GM12873 (cell line): ENCODE results near the gene ME2.

Source experiments
- CTCF ChIP-seq: IDR thresholded peaks from 2 replicates; pipeline ENCODE4 v1.5.1; 2012; ENCODE audit warnings: low read depth, mild to moderate bottlenecking, moderate library complexity, low read length, control low read depth; ENCODE audit not compliant: insufficient read depth; ENCODE audit errors: missing control alignments

The ME2 gene

DNA sequence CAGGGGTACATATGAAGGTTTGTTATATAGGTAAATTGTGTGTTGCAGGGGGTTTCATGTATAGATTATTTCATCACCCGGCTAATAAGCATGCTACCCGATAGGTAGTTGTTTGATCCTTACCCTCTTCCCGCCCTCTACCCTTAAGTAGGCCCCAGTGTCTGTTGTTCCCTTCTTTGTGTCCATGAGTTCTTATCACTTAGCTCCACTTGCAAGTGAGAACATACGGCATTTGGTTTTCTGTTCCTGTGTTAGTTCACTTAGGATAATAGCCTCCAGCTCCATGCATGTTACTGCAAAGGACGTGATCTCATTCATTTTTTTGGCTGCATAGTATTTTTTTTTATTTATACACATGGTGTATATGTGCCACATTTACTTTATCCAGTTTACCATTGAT is 54.8 kb downstream of the ME2 start:
- no peak for TF ChIP-seq CTCF

GRCh38 chr18:50934545-50935211 is 55.8 kb downstream of the ME2 start:
- TF ChIP-seq CTCF: no peak

DNA sequence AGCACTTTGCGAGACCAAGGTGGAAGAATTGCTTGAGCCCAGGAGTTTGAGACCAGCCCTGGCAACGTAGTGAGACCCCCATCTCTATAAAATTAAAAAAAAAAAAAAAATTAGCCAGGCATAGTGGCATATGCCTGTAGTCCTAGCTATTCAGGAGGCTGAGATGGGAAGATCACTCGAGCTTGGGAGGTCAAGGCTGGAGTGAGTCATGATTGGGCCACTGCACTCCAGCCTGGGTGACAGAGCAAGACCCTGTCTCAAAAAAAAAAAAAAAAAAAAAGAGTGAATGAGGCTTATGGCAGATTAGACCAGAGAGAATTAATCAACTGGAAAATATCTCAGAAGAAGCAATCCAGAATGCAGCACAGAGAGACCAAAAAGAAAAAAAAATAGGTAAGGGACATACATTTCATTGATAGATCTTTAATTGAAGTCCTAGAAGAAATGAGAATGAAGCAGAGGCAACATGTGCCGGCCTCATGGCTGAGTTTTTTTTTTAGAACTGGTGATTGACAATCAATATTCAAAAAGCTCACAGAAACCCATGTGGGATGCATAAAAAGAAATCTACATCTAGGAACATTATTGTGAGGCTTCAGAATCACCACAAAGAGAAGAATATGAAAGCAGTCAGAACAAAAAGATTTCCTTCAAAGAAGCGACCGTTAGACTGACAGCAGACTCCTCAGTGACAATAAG is 56.7 kb downstream of the ME2 start:
- TF ChIP-seq CTCF: no peak

DNA sequence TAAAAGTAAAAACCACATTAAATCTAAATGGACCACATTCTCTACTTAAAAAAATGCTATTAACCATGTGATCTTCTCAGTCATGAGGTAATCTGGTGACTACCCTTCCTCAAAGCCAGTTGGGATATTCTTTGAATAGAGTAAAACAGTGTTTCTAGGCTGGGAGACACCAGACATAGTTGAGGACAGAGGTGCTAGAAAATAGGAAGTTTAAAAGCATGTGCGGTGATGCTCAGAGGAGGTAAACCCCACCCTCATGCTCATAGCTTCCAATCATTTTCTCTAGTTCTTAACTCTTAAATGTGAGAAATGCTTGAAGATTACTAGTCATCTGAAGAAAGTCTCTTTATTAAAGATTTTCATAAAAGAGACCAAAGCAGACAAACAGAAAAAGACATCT is 58.3 kb downstream of the ME2 start:
- no peak for TF ChIP-seq CTCF

GRCh38 chr18:50938912-50939311 is 60.0 kb downstream of the ME2 start:
- TF ChIP-seq CTCF: no peak

DNA sequence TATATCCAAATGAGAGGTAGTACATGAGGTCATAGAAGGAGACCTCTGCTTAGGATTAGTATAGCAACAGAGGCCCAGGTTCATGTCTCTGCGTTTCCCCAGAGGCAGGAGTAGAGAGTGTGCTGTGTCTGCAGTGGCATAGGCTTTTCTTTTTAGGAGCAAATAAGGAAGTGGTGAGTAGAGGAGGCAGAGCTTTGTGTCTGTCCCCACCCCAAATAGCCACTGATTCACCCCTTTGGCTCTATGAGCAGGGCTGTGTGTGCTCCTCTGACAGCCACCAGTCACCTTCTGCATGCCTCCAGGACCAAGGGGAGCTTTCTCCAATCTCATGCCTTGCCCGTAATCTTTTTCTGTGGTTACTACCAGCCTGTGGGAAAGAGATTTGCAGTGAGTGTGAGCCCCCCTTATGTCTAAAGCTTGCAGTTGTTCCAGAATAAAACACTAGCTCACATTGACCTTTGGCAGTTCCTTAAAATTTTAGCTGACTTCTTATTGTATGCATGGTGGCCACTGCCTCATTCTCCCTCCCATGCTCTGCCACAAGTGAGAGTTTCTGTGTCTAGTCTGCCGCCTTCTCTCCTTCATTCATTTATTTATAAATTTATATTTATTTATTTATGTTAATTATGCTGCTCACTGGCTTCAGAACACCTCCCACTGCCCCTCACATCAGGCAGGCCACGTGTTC is 65.5 kb downstream of the ME2 start:
- no peak for TF ChIP-seq CTCF

- TF ChIP-seq CTCF: no peak
Observed at GRCh38 chr18:50947899-50948298, 69.0 kb downstream of the ME2 start.
